GM19035 (cell line): ENCODE measurements around the gene ARHGAP26.

Source experiments
- ATAC-seq: cut with Tn5 transposase; IDR thresholded peaks from one replicate; pipeline ENCODE4 v1.9.1; 2021; ENCODE audit not compliant: unreplicated experiment

The ARHGAP26 gene

GRCh38 chr5:143030349-143030748, 260.2 kb downstream of the ARHGAP26 start:
- no peak for ATAC-seq

GRCh38 chr5:143031781-143032580, 261.8 kb downstream of the ARHGAP26 start:
- ATAC-seq: no peak

GRCh38 chr5:143032581-143032836, 262.3 kb downstream of the ARHGAP26 start:
- ATAC-seq: no peak

- ATAC-seq: no peak
Observed at GRCh38 chr5:143033535-143034250, 263.5 kb downstream of the ARHGAP26 start.

GRCh38 chr5:143036146-143036927, 266.2 kb downstream of the ARHGAP26 start:
- no peak for ATAC-seq

- no peak for ATAC-seq
Observed at GRCh38 chr5:143037071-143037470, 266.9 kb downstream of the ARHGAP26 start.

- no peak for ATAC-seq
Observed at GRCh38 chr5:143037708-143038107, 267.5 kb downstream of the ARHGAP26 start.

- no peak for ATAC-seq
Observed at GRCh38 chr5:143040622-143041021, 270.4 kb downstream of the ARHGAP26 start.

- ATAC-seq: no peak
Observed at GRCh38 chr5:143041461-143041860, 271.3 kb downstream of the ARHGAP26 start.

GRCh38 chr5:143041972-143042770, 272.0 kb downstream of the ARHGAP26 start:
- ATAC-seq: no peak

- ATAC-seq: no peak
Observed at GRCh38 chr5:143044265-143044664, 274.1 kb downstream of the ARHGAP26 start.

- ATAC-seq: no peak
Observed at GRCh38 chr5:143045062-143045461, 274.9 kb downstream of the ARHGAP26 start.

- no peak for ATAC-seq
Observed at GRCh38 chr5:143046314-143046713, 276.1 kb downstream of the ARHGAP26 start.

- no peak for ATAC-seq
Observed at GRCh38 chr5:143047091-143047490, 276.9 kb downstream of the ARHGAP26 start.

- ATAC-seq: no peak
Observed at GRCh38 chr5:143050183-143050582, 280.0 kb downstream of the ARHGAP26 start.

- no peak for ATAC-seq
Observed at GRCh38 chr5:143051244-143052058, 281.3 kb downstream of the ARHGAP26 start.

GRCh38 chr5:143052967-143053682, 282.9 kb downstream of the ARHGAP26 start:
- ATAC-seq: no peak

GRCh38 chr5:143053780-143054179, 283.6 kb downstream of the ARHGAP26 start:
- no peak for ATAC-seq

GRCh38 chr5:143054480-143054941, 284.3 kb downstream of the ARHGAP26 start:
- peak; percentile 44 for ATAC-seq
